HG03342 (cell line): ENCODE data around the gene STK32B.

Source experiments
- ATAC-seq: cut with Tn5 transposase; IDR thresholded peaks from one replicate; pipeline ENCODE4 v1.9.1; 2021; ENCODE audit warnings: mild to moderate bottlenecking, moderate library complexity; ENCODE audit not compliant: unreplicated experiment

STK32B gene

DNA sequence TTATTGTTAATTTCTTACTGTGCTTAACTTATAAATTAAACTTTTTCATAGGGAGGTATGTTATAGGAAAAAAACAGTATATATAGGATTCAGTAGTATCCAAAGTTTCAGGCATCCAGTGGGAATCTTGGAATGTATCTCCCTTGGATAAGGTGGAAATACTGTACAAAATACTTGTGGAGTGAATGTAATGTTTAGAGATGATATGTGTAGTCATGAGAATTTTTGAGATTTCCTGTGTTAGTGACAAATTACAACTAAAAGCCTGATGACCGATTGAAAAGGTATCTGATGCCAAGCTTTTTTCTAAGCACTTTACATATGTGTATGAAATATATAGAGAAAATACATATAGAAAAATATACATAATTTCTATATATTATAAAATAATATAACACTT is 69.2 kb downstream of the STK32B start:
- ATAC-seq, result no peak

DNA sequence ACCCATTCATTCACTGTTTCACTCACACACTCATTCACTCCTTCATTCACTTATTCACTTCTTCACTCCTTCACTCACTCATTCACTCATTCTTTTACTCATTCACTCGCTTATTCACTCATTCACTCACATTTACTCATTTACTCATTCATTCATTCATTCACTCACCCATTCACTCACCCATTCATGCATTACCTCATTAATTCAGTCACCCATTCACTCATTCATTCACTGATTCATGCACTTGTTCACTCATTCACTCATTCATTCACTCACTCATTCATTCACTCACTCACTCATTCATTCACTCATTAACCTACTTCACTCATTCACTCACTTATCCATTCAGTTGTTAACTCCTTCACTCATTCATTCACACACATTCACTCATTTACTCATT is 70.8 kb downstream of the STK32B start:
- no peak for ATAC-seq

DNA sequence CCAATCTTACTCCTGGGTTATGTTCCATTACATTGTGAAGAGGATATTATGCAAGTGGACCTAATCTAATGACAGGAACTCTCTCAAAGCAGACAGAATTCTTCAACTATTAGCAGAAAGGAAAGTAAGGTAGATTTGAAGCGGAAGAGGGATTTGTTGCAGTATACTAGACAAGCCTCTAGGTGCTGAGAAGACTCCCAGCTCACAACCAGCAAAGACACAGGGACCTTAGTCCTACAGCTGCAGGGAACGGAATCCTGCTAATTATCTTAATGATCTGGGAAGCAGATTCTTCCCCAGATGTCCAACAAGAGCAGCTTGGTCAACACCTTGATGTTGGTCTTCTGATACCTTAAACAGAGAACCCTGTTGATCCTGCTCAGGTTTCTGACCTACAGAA is 73.6 kb downstream of the STK32B start:
- no peak for ATAC-seq

DNA sequence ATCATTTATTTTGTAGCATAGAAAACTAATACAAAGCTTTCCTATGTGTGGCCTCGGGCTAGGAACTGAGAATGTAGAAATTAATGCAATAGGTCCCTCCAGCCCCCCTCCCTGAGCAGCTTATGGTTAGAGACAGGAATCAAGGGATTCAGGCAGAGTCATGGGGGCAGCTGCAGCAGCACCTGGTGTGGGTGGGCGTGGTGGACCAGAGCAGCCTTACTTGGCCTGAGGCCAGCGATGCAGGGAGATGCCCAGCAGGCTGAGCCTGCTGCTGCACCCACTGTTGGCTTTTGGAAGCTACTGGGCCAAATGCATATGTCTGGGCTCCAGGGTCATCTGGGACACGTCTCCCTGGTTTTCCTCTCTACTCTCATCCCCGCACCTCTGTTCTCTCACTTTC is 74.0 kb downstream of the STK32B start:
- ATAC-seq, result no peak

DNA sequence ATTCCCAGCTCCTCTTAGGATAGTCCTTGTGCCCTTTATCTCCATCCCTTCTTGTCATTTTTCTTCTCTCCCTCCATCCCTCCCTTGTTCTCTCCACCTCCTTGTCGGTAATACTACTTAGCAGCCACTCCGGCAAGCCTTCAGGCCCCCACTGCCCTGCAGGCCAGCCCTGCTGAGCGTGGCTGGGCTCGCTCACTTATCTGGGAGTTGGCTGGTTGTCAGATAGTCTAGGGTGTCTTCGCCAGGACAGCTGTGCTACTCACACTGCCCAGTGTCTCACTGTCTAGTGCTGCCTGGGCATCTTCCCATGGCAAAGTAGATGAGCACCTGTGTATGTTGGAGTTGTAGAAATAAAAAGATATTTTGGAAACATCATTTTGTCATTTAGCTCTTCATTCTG is 75.0 kb downstream of the STK32B start:
- no peak for ATAC-seq

DNA sequence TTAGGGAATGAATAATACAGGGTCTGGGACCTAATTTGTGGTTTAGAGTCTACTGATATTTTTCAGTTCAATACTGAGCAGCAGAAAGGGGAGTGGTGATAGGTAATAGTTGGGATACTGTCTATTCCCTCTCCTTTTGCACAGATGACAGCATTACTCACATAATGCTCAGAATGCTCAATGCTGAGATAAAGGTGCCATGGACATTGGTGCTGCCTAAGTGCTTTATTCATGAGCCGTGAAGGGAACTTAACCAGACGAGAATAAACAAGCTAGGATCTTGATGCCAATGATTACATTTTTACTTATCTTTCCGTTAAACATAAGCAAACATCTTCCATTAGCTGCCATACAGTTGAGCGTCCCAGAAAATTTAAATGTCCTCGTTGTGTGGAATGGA is 75.6 kb downstream of the STK32B start:
- no peak for ATAC-seq

DNA sequence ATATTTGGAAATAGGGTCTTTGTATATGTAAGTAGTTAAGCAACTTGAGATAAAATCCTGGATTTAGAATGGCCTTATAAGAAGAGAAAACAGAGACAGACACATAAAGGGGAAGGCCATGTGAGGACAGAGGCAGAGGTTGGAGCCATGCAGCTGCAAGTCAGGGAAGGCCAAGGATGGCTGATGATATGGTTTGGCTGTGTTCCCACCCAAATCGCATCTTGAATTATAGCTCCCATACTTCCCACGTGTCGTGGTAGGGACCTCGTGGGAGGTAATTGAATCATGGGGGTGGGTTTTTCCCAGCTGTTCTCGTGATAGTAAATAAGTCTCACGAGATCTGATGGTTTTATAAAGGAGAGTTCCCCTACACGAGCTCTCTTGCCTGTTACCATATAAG is 76.3 kb downstream of the STK32B start:
- ATAC-seq, result no peak

DNA sequence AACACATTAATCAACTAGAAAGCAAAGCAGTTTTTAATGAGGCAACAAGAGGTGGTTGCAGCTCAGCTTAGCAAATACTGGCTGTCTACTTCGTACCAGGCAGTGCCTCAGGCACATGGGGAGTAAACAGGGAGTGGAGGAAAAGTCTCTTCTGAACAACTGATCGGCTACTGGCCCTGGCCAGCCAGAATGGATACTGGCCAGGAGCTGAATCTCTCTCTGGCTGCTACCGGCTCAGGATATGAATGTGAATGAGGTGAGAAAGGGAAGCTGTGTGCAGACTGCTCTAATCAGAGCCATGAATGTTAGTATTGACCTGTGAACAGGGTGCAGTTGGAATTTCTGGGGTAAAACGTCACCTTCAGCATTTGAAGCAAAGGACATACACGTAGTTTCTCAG is 77.3 kb downstream of the STK32B start:
- no peak for ATAC-seq

DNA sequence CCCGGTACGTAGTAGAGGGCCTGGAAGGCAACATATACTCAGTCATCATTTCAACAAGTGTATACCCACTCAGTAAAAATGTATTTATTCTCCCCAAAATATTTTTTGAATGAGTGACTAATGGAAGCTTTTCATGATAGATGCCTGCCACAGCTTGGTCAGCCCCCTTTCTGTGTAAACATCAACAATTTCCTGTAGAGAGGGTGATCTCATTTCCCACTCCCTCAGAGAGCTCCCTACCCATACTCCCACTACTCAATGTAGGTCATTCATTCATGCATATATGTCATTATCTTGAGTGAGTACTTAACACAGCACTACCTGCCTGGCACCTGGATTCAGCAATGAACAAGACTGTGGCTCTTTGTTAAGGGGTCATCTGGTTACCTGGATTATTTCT is 81.9 kb downstream of the STK32B start:
- ATAC-seq, result no peak

DNA sequence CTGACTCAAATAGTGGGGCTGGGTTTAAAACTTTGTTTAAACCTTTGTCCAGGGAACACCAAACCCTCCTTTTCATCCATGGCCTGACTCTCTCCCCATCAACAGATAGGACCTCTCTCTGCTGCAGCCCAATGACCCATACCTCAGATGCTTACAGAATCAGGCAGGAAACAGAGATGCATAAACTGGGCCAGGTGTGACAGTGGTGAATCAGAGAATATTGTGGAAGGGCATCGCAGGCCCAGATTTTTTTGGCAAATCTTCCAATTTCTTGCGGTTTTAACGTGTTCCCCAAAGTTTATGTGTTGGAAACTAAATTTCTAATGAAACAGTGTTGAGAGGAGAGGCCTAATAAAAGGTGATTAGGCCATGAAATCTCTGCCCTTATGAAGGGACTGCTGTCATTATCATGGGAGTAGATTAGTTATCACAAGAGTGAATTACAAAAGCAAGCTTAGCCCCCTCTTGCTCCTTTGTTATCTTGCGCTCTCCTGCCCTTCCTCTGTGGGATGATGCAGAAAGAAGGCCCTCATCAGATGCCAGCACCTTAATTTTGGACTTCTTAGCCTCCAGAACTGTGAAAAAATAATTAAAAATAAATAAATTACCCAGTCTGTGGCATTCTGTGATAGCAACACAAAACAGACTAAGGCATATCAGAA is 82.8 kb downstream of the STK32B start:
- ATAC-seq, result no peak

DNA sequence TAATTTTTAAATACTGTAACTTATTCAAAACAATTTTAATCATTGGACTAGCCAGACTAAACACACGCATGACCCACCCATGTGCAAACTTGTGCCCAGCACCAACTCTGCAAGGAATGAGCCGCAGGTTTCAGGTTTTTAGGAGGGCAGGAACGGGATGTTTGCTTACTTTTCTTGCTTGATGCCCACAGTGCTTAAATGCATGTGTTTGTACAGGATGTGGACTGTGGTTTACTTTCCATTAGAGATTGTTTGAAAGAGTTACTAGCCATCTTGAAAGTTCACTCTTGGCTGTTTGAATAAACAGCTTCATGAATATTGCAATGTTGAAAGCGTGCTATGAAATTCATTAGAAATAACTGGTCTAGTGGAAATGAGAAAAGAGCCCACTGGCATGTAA is 83.3 kb downstream of the STK32B start:
- no peak for ATAC-seq

DNA sequence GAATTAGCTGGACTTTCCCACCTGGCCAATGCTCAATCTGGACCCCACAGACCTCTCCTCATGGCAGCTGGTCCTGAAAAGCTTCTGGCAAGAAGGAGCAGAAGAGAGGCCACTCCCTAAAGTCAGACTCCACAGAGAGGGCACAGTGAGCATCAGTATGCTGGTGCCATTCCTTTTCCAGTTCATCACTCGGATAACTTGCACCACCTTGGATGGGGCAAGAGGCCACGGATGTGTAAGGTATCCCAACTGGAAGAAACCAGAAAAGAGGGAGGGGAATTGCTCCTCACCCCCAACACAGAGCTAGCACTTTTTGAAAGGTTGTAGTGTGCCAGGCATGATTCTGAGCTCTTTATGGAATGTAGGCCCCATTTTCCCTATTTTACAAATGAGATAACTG is 85.9 kb downstream of the STK32B start:
- ATAC-seq, result no peak

DNA sequence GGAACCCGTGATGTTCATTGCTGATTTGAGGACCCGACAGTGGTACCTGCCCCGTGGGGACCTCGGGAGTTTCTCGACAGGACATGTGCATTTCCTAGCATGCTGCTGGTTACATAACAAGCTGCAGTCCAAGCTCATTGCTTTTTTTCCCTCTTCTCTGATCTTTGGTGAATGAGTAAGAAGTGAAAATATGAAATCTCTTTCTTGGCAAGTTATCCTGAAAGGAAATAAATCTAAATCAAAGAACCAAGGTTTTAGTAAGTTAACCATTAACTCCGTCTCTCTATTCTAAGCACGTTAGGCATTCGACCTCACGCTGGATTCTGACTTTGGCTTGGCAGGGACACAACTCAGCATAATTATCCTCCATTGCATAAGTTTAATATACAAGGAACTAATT is 86.6 kb downstream of the STK32B start:
- no peak for ATAC-seq

DNA sequence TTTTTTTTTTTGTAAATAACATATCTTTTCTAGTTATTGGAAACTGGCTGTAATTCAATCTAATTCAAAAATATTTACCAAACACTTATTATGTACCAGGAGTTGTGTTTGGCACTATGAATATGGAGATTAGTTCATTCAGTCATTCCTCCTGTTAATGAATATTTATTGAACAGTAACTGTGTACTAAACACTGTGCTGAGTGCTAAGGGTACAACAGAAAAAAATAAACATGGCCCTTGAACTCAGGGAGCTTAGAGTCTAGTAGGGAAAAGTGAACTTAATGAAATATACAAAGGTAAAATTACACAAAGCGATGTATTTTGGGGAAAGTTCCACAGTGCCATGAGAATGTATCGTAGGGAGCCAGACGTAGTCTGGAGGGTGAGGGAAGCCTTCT is 87.1 kb downstream of the STK32B start:
- ATAC-seq, result no peak

DNA sequence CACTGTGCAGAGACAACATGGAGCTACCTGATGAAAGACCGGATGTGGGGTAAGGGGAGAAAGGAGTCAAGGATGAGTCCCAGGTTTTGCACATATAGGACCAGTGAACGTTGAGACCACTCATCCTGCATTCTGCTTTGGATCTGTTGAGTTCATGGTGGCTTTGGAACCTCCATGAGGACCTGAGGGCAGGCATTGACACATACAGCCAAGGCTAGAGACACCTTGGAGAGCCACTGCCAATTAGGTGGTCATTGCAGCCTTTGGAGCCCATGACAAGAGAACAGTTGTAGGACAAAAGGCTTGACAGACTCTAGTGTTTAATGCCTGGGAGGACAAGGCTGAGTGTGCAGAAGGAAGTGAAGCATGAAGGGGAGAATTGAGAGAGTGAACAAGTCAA is 87.9 kb downstream of the STK32B start:
- ATAC-seq, result no peak

DNA sequence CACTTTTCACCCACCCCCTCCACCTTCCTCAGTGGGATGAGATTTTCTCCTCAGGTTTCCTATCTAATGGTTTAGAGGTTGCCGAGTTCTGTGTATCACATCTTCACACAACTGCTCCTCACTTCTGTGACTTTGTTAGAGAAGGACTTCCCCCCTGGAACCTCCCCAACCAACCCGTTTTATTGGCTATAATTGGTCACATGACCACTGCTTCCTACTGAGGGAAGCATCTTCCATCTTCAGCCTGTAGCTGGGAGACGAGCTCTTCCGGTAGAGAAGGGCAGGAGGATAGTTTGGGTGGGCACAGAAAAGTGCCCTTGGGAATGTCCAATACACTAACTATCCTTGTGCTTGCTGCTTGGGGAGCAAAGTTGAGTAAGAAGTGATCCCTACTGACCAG is 90.5 kb downstream of the STK32B start:
- no peak for ATAC-seq

DNA sequence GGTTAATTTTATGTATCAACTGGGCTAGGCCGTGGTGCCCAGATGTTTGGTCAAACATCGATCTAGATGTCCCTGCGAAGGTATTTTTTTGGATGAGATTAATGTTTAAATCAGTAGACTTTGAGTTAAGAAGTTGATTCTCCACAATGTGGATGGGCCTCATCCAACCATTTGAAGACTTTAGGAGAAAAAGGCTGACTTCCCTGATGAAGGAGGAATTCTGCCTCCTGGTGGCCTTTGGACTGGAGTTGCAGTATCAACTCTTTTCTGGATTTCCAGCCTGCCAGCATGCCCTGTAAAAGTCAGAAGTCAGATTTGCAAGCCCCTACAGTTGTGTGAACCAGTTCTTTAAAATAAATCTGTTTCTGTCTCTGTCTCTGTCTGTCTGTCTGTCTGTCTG is 91.4 kb downstream of the STK32B start:
- ATAC-seq, result no peak

DNA sequence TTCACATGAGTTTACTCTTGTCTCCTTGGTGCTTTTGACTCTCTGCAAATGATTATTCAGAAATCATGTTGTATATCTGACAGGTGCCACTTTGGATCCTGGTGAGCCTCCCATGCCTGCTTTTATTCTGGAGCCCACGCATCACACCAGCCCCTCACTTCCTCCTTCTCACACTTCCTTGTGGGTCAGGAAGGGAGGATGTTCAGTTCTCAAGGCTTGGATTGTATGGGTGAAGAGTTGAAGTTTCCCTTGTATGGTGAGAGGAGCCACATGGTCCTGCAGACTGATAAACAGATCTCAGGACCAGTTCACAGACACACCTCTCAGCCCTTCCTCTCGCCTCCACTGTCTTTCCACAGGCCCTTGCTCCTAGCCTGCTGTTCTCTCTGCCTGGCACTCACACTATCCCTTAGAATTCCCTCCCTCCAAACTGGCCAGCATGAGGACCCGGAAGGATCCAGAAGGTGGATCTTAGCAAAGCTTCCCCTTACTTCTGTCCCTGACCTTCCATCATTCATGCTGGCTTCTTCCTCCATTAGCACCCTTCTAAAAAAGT is 92.1 kb downstream of the STK32B start:
- no peak for ATAC-seq

DNA sequence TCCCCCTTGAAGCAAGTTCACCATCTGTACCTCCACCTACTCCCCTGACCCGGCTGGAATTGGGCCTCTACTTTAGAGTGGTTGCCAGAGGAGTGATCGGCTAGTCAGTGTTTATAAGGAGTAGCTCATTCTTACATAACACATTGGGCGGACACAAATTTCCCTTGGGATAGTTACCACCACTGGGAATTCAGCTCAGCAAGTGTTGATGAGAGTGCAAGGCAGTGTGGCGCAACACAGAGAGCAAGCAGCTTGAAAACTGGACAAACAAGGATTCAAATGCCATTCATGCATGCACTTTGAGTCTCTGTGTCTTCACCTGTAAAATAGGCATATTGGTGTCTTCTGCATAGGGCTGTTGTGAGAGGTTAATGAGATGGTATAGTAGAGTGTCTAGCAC is 92.7 kb downstream of the STK32B start:
- no peak for ATAC-seq

DNA sequence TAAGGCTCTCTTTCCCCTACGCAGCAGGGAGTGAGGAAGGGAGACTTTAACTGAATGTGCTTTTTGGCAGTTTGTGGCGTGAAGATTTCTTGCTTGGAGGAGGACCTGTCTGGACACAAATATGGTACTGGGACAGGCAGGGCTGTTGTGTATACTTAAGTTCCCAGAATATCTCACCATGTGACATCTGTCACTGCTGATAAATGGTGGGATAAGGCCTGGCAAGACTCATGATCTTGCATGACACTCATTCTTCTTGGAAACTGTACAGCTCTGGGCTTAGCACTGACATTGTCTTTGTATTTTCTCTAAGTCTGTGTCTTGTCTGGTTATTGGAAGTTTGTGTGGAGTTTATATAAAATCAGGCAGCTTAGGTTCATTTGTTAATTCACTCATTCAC is 93.1 kb downstream of the STK32B start:
- no peak for ATAC-seq

DNA sequence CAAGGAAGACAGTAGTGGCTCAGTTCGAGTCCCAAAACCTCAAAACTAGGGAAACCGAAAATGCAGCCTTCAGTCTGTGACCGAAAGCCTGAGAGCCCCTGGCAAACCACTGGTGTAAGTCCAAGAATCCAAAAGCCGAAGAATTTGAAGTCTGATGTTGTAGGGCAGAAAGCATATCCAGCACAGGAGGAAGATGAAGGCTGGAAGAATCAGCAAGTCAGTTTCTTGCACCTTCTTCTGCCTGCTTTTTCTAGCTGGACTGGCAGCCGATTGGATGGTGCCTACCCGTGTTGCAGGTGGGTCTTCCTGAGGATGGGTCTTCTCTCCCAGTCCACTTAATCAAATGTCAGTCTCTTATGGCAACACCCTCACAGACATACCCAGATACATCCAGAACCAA is 95.0 kb downstream of the STK32B start:
- no peak for ATAC-seq

DNA sequence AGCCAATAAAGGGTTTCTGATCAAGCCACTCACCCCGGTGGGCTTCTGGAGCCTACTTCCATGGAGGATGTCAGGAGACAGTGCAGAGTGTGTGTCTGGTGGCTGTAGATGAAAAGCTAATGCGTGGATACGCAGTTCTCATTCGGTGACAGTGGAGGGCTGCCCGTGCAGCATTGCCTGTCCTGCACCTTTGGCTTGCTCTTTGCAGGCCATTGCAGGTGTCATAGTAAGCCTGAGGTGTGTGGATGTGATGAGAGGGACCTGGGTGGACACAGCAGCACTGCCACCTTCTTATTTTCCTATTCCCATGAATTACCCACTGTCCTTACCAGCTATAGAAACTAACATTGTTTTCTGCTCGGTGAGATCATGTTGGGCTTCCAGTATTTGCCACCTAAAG is 101.2 kb downstream of the STK32B start:
- ATAC-seq, result no peak

DNA sequence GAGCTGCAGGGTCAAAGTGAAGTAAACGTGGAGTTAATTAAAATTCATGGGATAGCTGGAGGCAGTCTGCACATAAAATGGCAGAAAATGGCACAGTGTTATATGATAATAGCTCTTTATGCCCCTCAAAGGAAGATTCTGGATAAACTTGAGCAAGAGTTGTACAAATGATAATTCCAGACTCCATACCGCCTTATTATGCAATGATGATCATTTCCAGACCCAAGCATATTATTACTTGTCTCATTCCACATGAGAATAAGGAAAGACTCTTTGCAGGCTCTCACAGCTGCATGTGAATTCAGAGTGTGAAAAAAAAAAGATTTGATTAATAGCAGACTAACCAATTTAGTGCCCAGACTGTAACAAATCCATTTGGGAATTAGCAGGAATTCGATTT is 105.4 kb downstream of the STK32B start:
- ATAC-seq, result no peak
